K562 (cell line): ENCODE data around the gene CNOT6L. TPM values are rescaled to one million over a fixed set of nuclear protein-coding genes. Genes with fewer than 3 reads are reported as not detected.

Experiments used
- ATAC-seq: fragments of 200-7000 bp; cut with Tn5 transposase; 3 replicates; pipeline ENCODE4 v1.9.1; 2020; ENCODE audit warnings: moderate library complexity
- BruUV-seq: library from RNA; stranded (reverse); fragments of 400-500 nt; replicated peaks from 2 replicates; lab custom pipeline; 2021; lab: Mats Ljungman, UMichigan
- CTCF ChIA-PET: fragments of 300-600 bp; formaldehyde crosslinking; extraction: SDS; loops from one replicate; lab custom pipeline; 2021; ENCODE audit warnings: low intra/inter-chr PET ratio; lab: Yijun Ruan, JAX
- POLR2A ChIA-PET: fragments of 300-600, 350-650 bp; sonication (Branson Sonifier 250); formaldehyde crosslinking; extraction: SDS; loops from one replicate; lab custom pipeline; 2021; ENCODE audit warnings: antibody characterized with exemption, inconsistent platforms; lab: Yijun Ruan, JAX
- DNase-seq, 4 experiments: peaks; one replicate each; pipeline versions ENCODE4 v3.0.0 to v3.0.0-alpha.2; 2011 to 2018; ENCODE audit warnings: low spot score in 3 of 4, mixed read lengths in 3 of 4; ENCODE audit errors: extremely low read depth in 1 of 4
- FAIRE-seq: peaks from 2 replicates; lab custom pipeline; 2011; peaks lifted over from hg19 to GRCh38; lab: Jason Lieb, UNC
- H2AFZ ChIP-seq: 2 replicates; pipeline ENCODE4 v1.6.0; 2011; ENCODE audit warnings: low read depth, low read length, control low read depth, inconsistent platforms
- H3K27ac ChIP-seq: fragments of 200-600 bp; 3 replicates; pipeline ENCODE4 v1.8.0; 2011; ENCODE audit warnings: low read depth, mild to moderate bottlenecking, control low read depth, inconsistent platforms, low read length, moderate library complexity, mixed read lengths; ENCODE audit errors: extremely low read depth
- H3K27me3 ChIP-seq, 2 experiments: fragments of 300-600 bp in 1 of 2; 2 replicates in 1 of 2; 3 replicates in 1 of 2; pipeline versions ENCODE4 v1.6.0 to v1.8.0; 2011; ENCODE audit warnings: inconsistent platforms in 2 of 2, low read length in 2 of 2, mild to moderate bottlenecking in 1 of 2, mixed read lengths in 1 of 2, moderate library complexity in 1 of 2; ENCODE audit not compliant: control insufficient read depth in 2 of 2, insufficient read depth in 2 of 2
- H3K36me3 ChIP-seq: fragments of 300-600 bp; 3 replicates; pipeline ENCODE4 v1.8.0; 2011; ENCODE audit warnings: mild to moderate bottlenecking, low read length, inconsistent platforms; ENCODE audit not compliant: control insufficient read depth, insufficient read depth
- H3K4me1 ChIP-seq, 2 experiments: fragments of 200-600 bp in 1 of 2; replicated peaks in 1 of 2; 2 replicates in 1 of 2; 3 replicates in 1 of 2; pipeline versions ENCODE4 v1.5.1 to v1.8.0; 2011; ENCODE audit warnings: inconsistent platforms in 2 of 2, low read length in 2 of 2, mild to moderate bottlenecking in 1 of 2, mixed read lengths in 1 of 2, moderate library complexity in 1 of 2; ENCODE audit not compliant: control insufficient read depth in 2 of 2, insufficient read depth in 2 of 2
- H3K4me2 ChIP-seq: 2 replicates; pipeline ENCODE4 v1.6.1; 2011; ENCODE audit warnings: low read length, control low read depth, inconsistent platforms, mixed read lengths; ENCODE audit not compliant: insufficient read depth
- H3K4me3 ChIP-seq: fragments of 200-600 bp; sonication (generic), shearing (Covaris generic); 2 replicates; pipeline ENCODE4 v1.5.1; 2016; ENCODE audit warnings: control low read depth, inconsistent platforms
- H3K79me2 ChIP-seq: fragments of 200-600 bp; 3 replicates; pipeline ENCODE4 v1.8.0; 2011; ENCODE audit warnings: low read length, inconsistent platforms; ENCODE audit not compliant: control insufficient read depth, insufficient read depth
- H3K9ac ChIP-seq, 2 experiments: 2 replicates each; pipeline versions ENCODE4 v1.6.0 to v1.6.1; 2011; ENCODE audit warnings: low read depth in 2 of 2, low read length in 2 of 2, control low read depth in 1 of 2, inconsistent platforms in 1 of 2, mild to moderate bottlenecking in 1 of 2, mixed read lengths in 1 of 2; ENCODE audit not compliant: insufficient read depth in 1 of 2
- H3K9me1 ChIP-seq: one replicate; pipeline ENCODE4 v1.6.0; 2011; ENCODE audit warnings: inconsistent platforms, mild to moderate bottlenecking, low read length, moderate library complexity; ENCODE audit not compliant: control insufficient read depth, insufficient read depth
- H3K9me3 ChIP-seq: replicated peaks from 2 replicates; pipeline ENCODE4 v1.5.1; 2011; ENCODE audit warnings: low read depth, low read length, inconsistent platforms; ENCODE audit not compliant: control insufficient read depth, insufficient read depth
- H4K20me1 ChIP-seq: replicated peaks from 2 replicates; pipeline ENCODE4 v1.6.1; 2011; ENCODE audit warnings: low read length, inconsistent platforms, mixed read lengths; ENCODE audit not compliant: control insufficient read depth, insufficient read depth
- CREM ChIP-seq: IDR thresholded peaks from 2 replicates; pipeline ENCODE4 v1.6.1; 2014; ENCODE audit warnings: antibody characterized with exemption, low read depth
- DMBX1 ChIP-seq: fragments of 250-450 bp; sonication (Bioruptor Pico); IDR thresholded peaks from 2 replicates; pipeline ENCODE4 v1.8.0; 2022; ENCODE audit warnings: inconsistent platforms, mild to moderate bottlenecking, moderate library complexity, borderline replicate concordance
- EHMT2 ChIP-seq: fragments of 450-650 bp; IDR thresholded peaks from 2 replicates; pipeline ENCODE4 v1.6.1; 2018; ENCODE audit warnings: antibody characterized with exemption
- HDAC2 ChIP-seq: fragments of 450-650 bp; IDR thresholded peaks from 2 replicates; pipeline ENCODE4 v1.6.1; 2016; ENCODE audit warnings: mild to moderate bottlenecking
- HEY1 ChIP-seq: fragments of 250-450 bp; sonication (Bioruptor Pico); IDR thresholded peaks from 2 replicates; pipeline ENCODE4 v1.5.0; 2020; ENCODE audit warnings: mild to moderate bottlenecking, moderate library complexity, borderline replicate concordance
- HIVEP1 ChIP-seq: fragments of 250-450 bp; sonication (Bioruptor Pico); IDR thresholded peaks from 2 replicates; pipeline ENCODE4 v1.4.0; 2020; ENCODE audit warnings: mild to moderate bottlenecking
- KLF16 ChIP-seq: IDR thresholded peaks from 2 replicates; pipeline ENCODE4 v1.6.1; 2016; ENCODE audit warnings: antibody characterized with exemption
- MAZ ChIP-seq, 2 experiments: fragments of 450-650 bp in 1 of 2; sonication (generic) in 1 of 2; formaldehyde crosslinking; IDR thresholded peaks in 1 of 2; conservative IDR thresholded peaks in 1 of 2; 2 replicates each; pipeline versions ENCODE4 v1.4.0 to v1.5.0; 2020; ENCODE audit warnings: mild to moderate bottlenecking in 1 of 2, missing genetic modification reagents in 1 of 2
- MECOM ChIP-seq: fragments of 250-450 bp; sonication (Bioruptor Pico); IDR thresholded peaks from 2 replicates; pipeline ENCODE4 v1.8.0; 2022; ENCODE audit warnings: inconsistent platforms
- MXI1 ChIP-seq: IDR thresholded peaks from 2 replicates; pipeline ENCODE4 v1.6.1; 2011; ENCODE audit warnings: low read depth, mild to moderate bottlenecking, improper control_type of control experiment, low read length
- MYC ChIP-seq, 2 experiments: fragments of 250-450 bp in 1 of 2; sonication (Bioruptor Pico) in 1 of 2; IDR thresholded peaks; 2 replicates each; pipeline versions ENCODE4 v1.5.1 to v1.6.1; 2012 to 2021; ENCODE audit warnings: low read depth in 2 of 2, borderline replicate concordance in 1 of 2, improper control_type of control experiment in 1 of 2, low read length in 1 of 2, mild to moderate bottlenecking in 1 of 2, moderate library complexity in 1 of 2
- NBN ChIP-seq: fragments of 450-650 bp; IDR thresholded peaks from 2 replicates; pipeline ENCODE4 v1.6.1; 2016; ENCODE audit warnings: low read depth, mild to moderate bottlenecking
- NFIC ChIP-seq: fragments of 450-650 bp; IDR thresholded peaks from 2 replicates; pipeline ENCODE4 v1.6.1; 2017; ENCODE audit warnings: mild to moderate bottlenecking, inconsistent platforms
- NFXL1 ChIP-seq: fragments of 450-650 bp; formaldehyde crosslinking; IDR thresholded peaks from 2 replicates; pipeline ENCODE4 v1.4.0; 2021; ENCODE audit warnings: mild to moderate bottlenecking
- PHF8 ChIP-seq: fragments of 200-600 bp; sonication (generic); IDR thresholded peaks from 2 replicates; pipeline ENCODE4 v1.6.1; 2012; ENCODE audit warnings: mixed run types, mild to moderate bottlenecking, inconsistent platforms, low read length, moderate library complexity, borderline replicate concordance
- POU5F1 ChIP-seq: fragments of 150-350 bp; IDR thresholded peaks from 2 replicates; pipeline ENCODE4 v1.6.1; 2014; ENCODE audit warnings: borderline replicate concordance, low read length, low read depth, mild to moderate bottlenecking; ENCODE audit not compliant: partially characterized antibody
- STAG1 ChIP-seq: sonication (generic); formaldehyde crosslinking; IDR thresholded peaks from 2 replicates; pipeline ENCODE4 v1.5.0; 2020; ENCODE audit warnings: missing genetic modification reagents, borderline replicate concordance
- TAF1 ChIP-seq: IDR thresholded peaks from 2 replicates; pipeline ENCODE4 v1.6.1; 2011; ENCODE audit warnings: mild to moderate bottlenecking, low read length, moderate library complexity; ENCODE audit not compliant: insufficient read depth, control insufficient read depth, severe bottlenecking; ENCODE audit errors: extremely low read depth
- ZFPM2 ChIP-seq: fragments of 250-450 bp; sonication (Bioruptor Pico); IDR thresholded peaks from 2 replicates; pipeline ENCODE4 v1.5.1; 2022; ENCODE audit warnings: mild to moderate bottlenecking
- ZNF444 ChIP-seq: fragments of 250-450 bp; sonication (Bioruptor Pico); IDR thresholded peaks from 2 replicates; pipeline ENCODE4 v1.4.0; 2020; ENCODE audit warnings: mild to moderate bottlenecking, moderate library complexity
- ZNF584 ChIP-seq: fragments of 200-800 bp; sonication (Bioruptor generic); IDR thresholded peaks from 2 replicates; pipeline ENCODE4 v1.6.1; 2016; ENCODE audit warnings: low read depth, mild to moderate bottlenecking, missing genetic modification characterization, missing compliant biosample characterization
- in situ Hi-C: fragments of 300-500 bp; cut with MboI; formaldehyde crosslinking; loops from 4 replicates; pipeline ENCODE4 v1.15.0; 2018; ENCODE audit warnings: inconsistent platforms, mixed read lengths
- intact Hi-C: fragments of 100-400 bp; cut with micrococcal nuclease; formaldehyde crosslinking; loops from 2 replicates; pipeline ENCODE4 v1.14.2; 2022
- polyA plus RNA-seq, 8 experiments: library from polyadenylated mRNA; depleted of rRNA in 4 of 8; stranded (reverse) in 5 of 8; unstranded in 3 of 8; fragments of >200 nt; fragmentation: Nextera tagmentation in 2 of 8; fragmentation: Illumina TruSeq in 1 of 8; extraction: Ambion mirVana in 2 of 8; extraction: Trizol in 1 of 8; gene quantifications; 2 replicates each; pipeline versions ENCODE4 v1.2.1 to v1.2.3, GENCODE V29; 2011 to 2014; ENCODE audit warnings: inconsistent platforms in 1 of 8, missing spikeins in 1 of 8
- total RNA-seq, 7 experiments: library from RNA; depleted of rRNA in 6 of 7; stranded (reverse); fragments of >200 nt in 6 of 7; fragmentation: Illumina TruSeq in 2 of 7; extraction: Trizol in 2 of 7; gene quantifications; 2 replicates each; pipeline versions ENCODE4 v1.2.1 to v1.2.3, GENCODE V29; 2011 to 2021; ENCODE audit warnings: low replicate concordance in 1 of 7
- TF ChIP-seq, protein P1 (sequence below): IDR thresholded peaks from 2 replicates; pipeline ENCODE4 v1.6.1; 2011; ENCODE audit not compliant: insufficient read length; ENCODE audit errors: extremely low read depth
- TF ChIP-seq, protein P2 (sequence below): fragments of 250-450 bp; sonication (Bioruptor Pico); IDR thresholded peaks from 2 replicates; pipeline ENCODE4 v1.8.0; 2021; ENCODE audit warnings: borderline replicate concordance, mild to moderate bottlenecking, moderate library complexity; ENCODE audit not compliant: poor library complexity, severe bottlenecking

CNOT6L gene
- total and polyA plus RNA-seq, 9 of the 15 experiments (the other 6 are each of a cell fraction or from before 2014, with no cell fraction given), result 3.7 to 27.9 (median 6.5) TPM

DNA sequence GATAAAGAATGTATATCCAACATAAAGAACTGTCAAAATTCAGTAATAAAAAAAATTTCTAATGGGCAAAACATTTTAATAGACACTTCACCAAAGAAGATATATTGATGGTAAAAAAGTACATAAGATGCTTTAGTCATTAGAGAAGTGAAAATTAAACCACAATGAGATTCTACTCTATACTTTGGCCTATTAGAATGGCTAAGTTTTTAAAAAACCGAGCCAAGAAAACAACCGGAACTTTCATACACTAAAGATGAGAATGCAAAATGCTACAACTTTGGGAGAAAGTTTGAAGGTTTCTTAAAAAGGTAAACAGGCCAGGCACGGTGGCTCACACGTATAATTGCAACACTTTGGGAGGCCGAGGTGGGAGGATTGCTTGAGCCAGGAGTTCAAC lies 20.8 kb downstream of the CNOT6L start (continued):
- TF ChIP-seq MAZ (CRISPR knock-in tag; conservative IDR thresholded peaks at IDR 0.05 in 1 of 2, IDR thresholded peaks at IDR 0.05 in 1 of 2) (no peak), TAF1 (no peak), NBN (no peak), CREM (no peak), POU5F1 (no peak)

DNA sequence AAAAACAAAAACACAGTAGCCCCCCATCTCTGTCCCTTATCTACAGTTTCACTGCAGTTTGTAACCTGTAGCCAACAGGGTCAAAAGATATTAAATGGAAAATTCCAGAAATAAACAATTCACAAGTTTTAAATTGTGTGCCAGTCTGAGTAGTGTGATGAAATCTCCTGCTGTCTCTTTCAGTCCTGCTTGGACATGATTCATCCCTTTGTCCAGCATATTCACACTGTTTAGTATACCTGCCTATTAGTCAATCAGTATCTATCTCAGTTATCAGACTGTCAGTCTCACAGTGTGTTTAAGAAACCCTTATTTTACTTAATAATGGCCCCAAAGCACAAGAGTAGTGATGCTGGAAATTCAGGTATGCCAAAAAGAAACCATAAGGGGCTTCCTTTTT lies 21.9 kb downstream of the CNOT6L start:
- Histone ChIP-seq H2AFZ (no peak overlapping the region), H3K79me2 (peaks cover 81% of the 10 kb centered on the region), H3K9me3 (no peaks in the 10 kb centered on the region; the same call in 1 of the 2 replicates), H3K27me3 (no peaks in the 10 kb centered on the region), H3K9ac (no peak overlapping the region), H3K4me1 (peaks cover 0 to 15% of the 10 kb centered on the region in 2 experiments; a peak in 3 of 5 replicates), H3K4me3 (no peak overlapping the region), H3K36me3 (no peaks in the 10 kb centered on the region; the same call in 2 of the 3 replicates), H3K9me1 (no peaks in the 10 kb centered on the region), H3K27ac (no peak overlapping the region), H4K20me1 (no peaks in the 10 kb centered on the region; the same call in 1 of the 2 replicates), H3K4me2 (no peak overlapping the region)
- POLR2A ChIA-PET, result no interaction called here
- ATAC-seq (no peak), DNase-seq (no peak), FAIRE-seq (no peak)
- no TSS peak for BruUV-seq
- intact Hi-C loops, result no loop called here
- CTCF ChIA-PET, result no interaction called here
- TF ChIP-seq NFXL1 (no peak), KLF16 (no peak), ZNF584 (no peak), MECOM (no peak), ZNF444 (CRISPR knock-in tag) (no peak), HIVEP1 (CRISPR knock-in tag) (no peak), ZFPM2 (no peak), EHMT2 (no peak), NFIC (no peak), STAG1 (CRISPR knock-in tag) (no peak), MXI1 (no peak), DMBX1 (CRISPR knock-in tag) (no peak), PHF8 (no peak), MYC (IDR thresholded peaks at IDR 0.05; ENCODE audit: low read depth, low read length) (no peak), MYC (CRISPR knock-in tag; IDR thresholded peaks at IDR 0.05; ENCODE audit: borderline replicate concordance, low read depth) (no peak), HEY1 (CRISPR knock-in tag) (no peak), HDAC2 (no peak)
- TF ChIP-seq, protein P1, sequence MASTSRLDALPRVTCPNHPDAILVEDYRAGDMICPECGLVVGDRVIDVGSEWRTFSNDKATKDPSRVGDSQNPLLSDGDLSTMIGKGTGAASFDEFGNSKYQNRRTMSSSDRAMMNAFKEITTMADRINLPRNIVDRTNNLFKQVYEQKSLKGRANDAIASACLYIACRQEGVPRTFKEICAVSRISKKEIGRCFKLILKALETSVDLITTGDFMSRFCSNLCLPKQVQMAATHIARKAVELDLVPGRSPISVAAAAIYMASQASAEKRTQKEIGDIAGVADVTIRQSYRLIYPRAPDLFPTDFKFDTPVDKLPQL, result no peak
- TF ChIP-seq, protein P2, sequence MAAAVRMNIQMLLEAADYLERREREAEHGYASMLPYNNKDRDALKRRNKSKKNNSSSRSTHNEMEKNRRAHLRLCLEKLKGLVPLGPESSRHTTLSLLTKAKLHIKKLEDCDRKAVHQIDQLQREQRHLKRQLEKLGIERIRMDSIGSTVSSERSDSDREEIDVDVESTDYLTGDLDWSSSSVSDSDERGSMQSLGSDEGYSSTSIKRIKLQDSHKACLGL (CRISPR knock-in tag), result no peak
- in situ Hi-C loops, result no loop called here
